Thyroid gland (tissue), 4 donors: ENCODE data around the gene DCAF5.

Experiments used
- POLR2A ChIP-seq, 2 donors: fragments of 450-650 bp; IDR thresholded peaks; one replicate each; pipeline ENCODE4 v1.6.1; 2017; ENCODE audit warnings: antibody characterized with exemption in 2 of 2, mild to moderate bottlenecking in 2 of 2, moderate library complexity in 1 of 2
- TF ChIP-seq, protein P1 (sequence below), 6 experiments: fragments of 200-600 bp in 3 of 6; fragments of 450-650 bp in 3 of 6; sonication (generic) in 3 of 6; IDR thresholded peaks; one replicate each; pipeline ENCODE4 v1.5.1; 2016 to 2019; ENCODE audit warnings: antibody characterized with exemption in 6 of 6, mild to moderate bottlenecking in 2 of 6, inconsistent platforms in 1 of 6, moderate library complexity in 1 of 6

DNA sequence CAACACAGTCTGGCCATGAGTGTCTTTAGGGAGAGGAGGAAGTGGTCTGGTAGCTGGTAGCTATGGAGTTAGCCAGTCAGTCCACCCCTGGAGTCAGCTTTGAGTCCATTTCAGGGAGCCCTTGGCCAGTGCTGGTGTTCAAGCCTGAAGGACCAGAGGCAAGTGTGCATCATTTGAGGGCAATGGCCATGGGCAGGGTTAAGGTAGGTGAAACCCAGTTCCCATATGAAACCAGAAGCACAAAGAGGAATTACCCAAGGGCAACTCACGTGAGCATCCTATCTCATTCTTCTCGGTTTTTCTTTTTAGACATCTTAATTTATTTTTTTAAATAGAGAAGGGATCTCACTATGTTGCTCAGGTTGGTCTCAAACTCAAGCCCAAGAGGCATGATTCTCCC is 112.6 kb downstream of the DCAF5 start:
- TF ChIP-seq, protein P1, sequence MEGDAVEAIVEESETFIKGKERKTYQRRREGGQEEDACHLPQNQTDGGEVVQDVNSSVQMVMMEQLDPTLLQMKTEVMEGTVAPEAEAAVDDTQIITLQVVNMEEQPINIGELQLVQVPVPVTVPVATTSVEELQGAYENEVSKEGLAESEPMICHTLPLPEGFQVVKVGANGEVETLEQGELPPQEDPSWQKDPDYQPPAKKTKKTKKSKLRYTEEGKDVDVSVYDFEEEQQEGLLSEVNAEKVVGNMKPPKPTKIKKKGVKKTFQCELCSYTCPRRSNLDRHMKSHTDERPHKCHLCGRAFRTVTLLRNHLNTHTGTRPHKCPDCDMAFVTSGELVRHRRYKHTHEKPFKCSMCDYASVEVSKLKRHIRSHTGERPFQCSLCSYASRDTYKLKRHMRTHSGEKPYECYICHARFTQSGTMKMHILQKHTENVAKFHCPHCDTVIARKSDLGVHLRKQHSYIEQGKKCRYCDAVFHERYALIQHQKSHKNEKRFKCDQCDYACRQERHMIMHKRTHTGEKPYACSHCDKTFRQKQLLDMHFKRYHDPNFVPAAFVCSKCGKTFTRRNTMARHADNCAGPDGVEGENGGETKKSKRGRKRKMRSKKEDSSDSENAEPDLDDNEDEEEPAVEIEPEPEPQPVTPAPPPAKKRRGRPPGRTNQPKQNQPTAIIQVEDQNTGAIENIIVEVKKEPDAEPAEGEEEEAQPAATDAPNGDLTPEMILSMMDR (IDR thresholded peaks at IDR 0.05): no peak
- TF ChIP-seq POLR2A (IDR thresholded peaks at IDR 0.05): no peak
